ENCODE results near the gene MYO15B.

Gene MYO15B

DNA sequence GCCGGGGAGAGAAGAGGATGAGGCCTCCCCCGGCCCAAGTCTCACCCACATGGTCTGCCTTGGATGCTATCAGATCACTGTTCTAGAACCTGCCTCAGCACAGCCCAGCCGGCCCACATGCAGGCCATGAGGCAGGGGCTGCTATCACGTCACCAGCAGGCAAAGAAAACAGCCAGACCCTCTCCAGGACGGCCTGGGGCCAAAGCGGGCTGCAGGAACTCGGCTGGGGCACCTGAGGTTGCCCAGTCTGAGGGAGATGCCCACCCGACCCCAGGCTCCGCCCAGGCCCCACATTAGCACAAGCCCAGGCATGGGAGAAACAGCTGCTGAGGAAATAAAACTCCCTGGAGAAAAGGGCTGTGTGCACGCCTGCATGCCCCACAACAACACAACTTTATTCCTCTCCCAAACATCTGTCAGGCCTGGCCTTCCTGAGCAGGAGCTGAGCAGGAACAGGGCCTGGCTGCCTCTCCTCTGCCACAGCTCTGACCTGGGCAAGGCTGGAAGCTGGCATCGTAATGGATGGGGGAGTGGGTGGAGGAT is 39.0 kb downstream of the MYO15B start:
- DNase-seq (ENCODE audit: low spot score) (no peak), ATAC-seq (ENCODE audit: low read depth) (no peak)
- no peak overlapping the region for H3K4me3 ChIP-seq (ENCODE audit: severe bottlenecking)
- H3K4me1 ChIP-seq (ENCODE audit: insufficient read depth, poor library complexity, severe bottlenecking): no peaks in the 10 kb centered on the region
- no peaks in the 10 kb centered on the region for H3K27me3 ChIP-seq (ENCODE audit: insufficient read depth, poor library complexity, severe bottlenecking)
- TF ChIP-seq, protein P1, sequence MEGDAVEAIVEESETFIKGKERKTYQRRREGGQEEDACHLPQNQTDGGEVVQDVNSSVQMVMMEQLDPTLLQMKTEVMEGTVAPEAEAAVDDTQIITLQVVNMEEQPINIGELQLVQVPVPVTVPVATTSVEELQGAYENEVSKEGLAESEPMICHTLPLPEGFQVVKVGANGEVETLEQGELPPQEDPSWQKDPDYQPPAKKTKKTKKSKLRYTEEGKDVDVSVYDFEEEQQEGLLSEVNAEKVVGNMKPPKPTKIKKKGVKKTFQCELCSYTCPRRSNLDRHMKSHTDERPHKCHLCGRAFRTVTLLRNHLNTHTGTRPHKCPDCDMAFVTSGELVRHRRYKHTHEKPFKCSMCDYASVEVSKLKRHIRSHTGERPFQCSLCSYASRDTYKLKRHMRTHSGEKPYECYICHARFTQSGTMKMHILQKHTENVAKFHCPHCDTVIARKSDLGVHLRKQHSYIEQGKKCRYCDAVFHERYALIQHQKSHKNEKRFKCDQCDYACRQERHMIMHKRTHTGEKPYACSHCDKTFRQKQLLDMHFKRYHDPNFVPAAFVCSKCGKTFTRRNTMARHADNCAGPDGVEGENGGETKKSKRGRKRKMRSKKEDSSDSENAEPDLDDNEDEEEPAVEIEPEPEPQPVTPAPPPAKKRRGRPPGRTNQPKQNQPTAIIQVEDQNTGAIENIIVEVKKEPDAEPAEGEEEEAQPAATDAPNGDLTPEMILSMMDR (IDR thresholded peaks at IDR 0.05; ENCODE audit: poor library complexity, severe bottlenecking): no peak
- peaks cover 13% of the 10 kb centered on the region; the same call in 1 of the 2 replicates for H3K36me3 ChIP-seq (ENCODE audit: low read depth)
- no peak overlapping the region for H3K27ac ChIP-seq (ENCODE audit: poor library complexity, severe bottlenecking)
- H3K9me3 ChIP-seq (ENCODE audit: severe bottlenecking): no peaks in the 10 kb centered on the region

- no peak for DNase-seq (ENCODE audit: low spot score)
- ATAC-seq (ENCODE audit: low read depth): no peak
- TF ChIP-seq, protein P1 (IDR thresholded peaks at IDR 0.05; ENCODE audit: poor library complexity, severe bottlenecking): no peak
- Histone ChIP-seq H3K4me1 (ENCODE audit: insufficient read depth, poor library complexity, severe bottlenecking) (no peaks in the 10 kb centered on the region), H3K36me3 (ENCODE audit: low read depth) (peaks cover 15% of the 10 kb centered on the region; the same call in 1 of the 2 replicates), H3K4me3 (ENCODE audit: severe bottlenecking) (no peak overlapping the region), H3K27ac (ENCODE audit: poor library complexity, severe bottlenecking) (no peak overlapping the region), H3K9me3 (ENCODE audit: severe bottlenecking) (no peaks in the 10 kb centered on the region), H3K27me3 (ENCODE audit: insufficient read depth, poor library complexity, severe bottlenecking) (no peaks in the 10 kb centered on the region)
Measured at GRCh38 chr17:75627094-75627493, 39.5 kb downstream of the MYO15B start.

DNA sequence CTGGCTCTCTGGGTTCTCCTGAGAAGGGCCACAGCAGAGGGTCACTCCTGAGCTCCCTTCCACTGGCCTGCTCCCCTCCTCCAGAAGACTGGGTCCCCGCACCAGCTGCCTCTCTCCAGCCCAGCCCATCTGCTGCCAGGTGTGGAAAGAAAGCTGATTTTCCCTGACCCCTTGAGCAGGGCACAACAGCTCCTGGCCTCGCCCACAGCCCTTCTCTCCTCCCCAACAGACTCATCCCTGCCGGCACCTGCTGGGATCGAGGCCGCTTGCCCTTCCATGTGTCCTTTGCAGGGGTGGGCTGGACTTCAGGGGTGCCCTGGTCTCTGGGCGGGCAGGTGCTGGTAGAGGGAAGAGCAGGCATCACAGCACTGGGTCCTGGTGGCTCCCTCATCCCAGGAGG is 40.8 kb downstream of the MYO15B start:
- ATAC-seq (ENCODE audit: low read depth): no peak

DNA sequence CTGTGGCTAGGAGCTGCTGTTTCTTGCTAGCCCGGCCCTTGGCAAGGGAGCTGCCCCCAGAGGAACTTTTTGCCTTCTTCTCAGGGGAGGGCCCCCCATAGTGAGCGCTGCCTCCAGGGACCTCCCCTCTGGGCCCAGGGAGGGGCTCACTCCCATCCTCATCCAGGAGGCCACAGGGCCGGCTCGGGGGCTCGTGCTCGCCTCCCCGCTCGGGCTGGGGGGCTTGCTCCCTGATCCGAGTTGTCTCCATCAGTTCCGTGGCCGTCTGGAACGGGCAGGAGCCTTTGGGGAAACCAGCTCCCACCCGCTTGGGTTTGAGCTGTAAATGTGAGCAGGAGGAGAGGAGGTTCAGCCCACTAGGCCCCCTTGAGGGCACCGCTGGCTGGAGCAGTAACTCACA is 41.6 kb downstream of the MYO15B start:
- H3K9me3 ChIP-seq (ENCODE audit: severe bottlenecking): no peaks in the 10 kb centered on the region
- DNase-seq (ENCODE audit: low spot score): no peak
- H3K27ac ChIP-seq (ENCODE audit: poor library complexity, severe bottlenecking): no peak overlapping the region
- H3K27me3 ChIP-seq (ENCODE audit: insufficient read depth, poor library complexity, severe bottlenecking): no peaks in the 10 kb centered on the region
- H3K36me3 ChIP-seq (ENCODE audit: low read depth): peaks cover 18% of the 10 kb centered on the region; the same call in 1 of the 2 replicates
- TF ChIP-seq, protein P1 (IDR thresholded peaks at IDR 0.05; ENCODE audit: poor library complexity, severe bottlenecking): no peak
- H3K4me1 ChIP-seq (ENCODE audit: insufficient read depth, poor library complexity, severe bottlenecking): peaks cover 3% of the 10 kb centered on the region
- no peak for ATAC-seq (ENCODE audit: low read depth)
- no peak overlapping the region for H3K4me3 ChIP-seq (ENCODE audit: severe bottlenecking)

More for the DNA sequence above, 40.8 kb downstream of the MYO15B start:
- Histone ChIP-seq H3K36me3 (ENCODE audit: low read depth) (peaks cover 18% of the 10 kb centered on the region; the same call in 1 of the 2 replicates), H3K27ac (ENCODE audit: poor library complexity, severe bottlenecking) (no peak overlapping the region), H3K4me3 (ENCODE audit: severe bottlenecking) (no peak overlapping the region), H3K27me3 (ENCODE audit: insufficient read depth, poor library complexity, severe bottlenecking) (no peaks in the 10 kb centered on the region), H3K9me3 (ENCODE audit: severe bottlenecking) (no peaks in the 10 kb centered on the region), H3K4me1 (ENCODE audit: insufficient read depth, poor library complexity, severe bottlenecking) (peaks cover under 1% of the 10 kb centered on the region)
- DNase-seq (ENCODE audit: low spot score): no peak
- TF ChIP-seq, protein P1 (IDR thresholded peaks at IDR 0.05; ENCODE audit: poor library complexity, severe bottlenecking): no peak

All from RWPE2 (cell line).